DMS153 treated with DMSO at 0.1 percent for 48 hours (cell line): ENCODE data around the gene SCNN1A.

Experiments
- DNase-seq: peaks from one replicate; lab custom pipeline; 2025; ENCODE audit not compliant: unreplicated experiment; lab: John Stamatoyannopoulos, UW

SCNN1A gene

DNA sequence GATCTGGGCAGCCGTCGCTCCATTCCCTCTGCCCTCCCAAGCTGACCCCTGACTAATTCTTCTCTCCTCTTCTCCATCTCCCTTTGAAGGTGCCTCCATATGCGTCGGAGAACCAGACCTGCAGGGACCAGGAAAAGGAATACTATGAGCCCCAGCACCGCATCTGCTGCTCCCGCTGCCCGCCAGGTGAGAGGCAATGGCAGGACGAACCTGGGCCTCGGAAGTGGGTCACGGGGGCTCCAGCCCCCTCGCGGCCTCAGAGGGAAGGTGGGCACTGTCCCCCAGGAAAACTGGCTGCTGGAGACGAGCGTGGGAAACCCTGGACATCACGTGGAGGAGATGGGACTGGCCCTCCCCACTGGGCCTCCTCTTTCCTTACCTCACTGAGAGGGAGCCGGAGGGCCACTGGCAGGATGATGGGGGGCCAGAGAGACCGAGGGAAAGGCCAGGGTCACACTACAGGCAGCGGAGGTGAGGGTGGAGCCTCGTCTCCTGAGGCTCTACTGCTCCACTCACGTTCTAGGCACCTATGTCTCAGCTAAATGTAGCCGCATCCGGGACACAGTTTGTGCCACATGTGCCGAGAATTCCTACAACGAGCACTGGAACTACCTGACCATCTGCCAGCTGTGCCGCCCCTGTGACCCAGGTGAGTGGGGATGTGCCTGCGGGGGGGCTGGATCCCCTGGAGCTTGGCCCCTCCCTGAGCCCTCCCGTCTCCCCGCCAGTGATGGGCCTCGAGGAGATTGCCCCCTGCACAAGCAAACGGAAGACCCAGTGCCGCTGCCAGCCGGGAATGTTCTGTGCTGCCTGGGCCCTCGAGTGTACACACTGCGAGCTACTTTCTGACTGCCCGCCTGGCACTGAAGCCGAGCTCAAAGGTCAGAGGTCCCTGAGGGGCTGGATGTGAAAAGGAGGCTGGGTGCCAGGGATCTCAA lies 9.4 kb upstream of the SCNN1A start:
- DNase-seq, result no peak

DNA sequence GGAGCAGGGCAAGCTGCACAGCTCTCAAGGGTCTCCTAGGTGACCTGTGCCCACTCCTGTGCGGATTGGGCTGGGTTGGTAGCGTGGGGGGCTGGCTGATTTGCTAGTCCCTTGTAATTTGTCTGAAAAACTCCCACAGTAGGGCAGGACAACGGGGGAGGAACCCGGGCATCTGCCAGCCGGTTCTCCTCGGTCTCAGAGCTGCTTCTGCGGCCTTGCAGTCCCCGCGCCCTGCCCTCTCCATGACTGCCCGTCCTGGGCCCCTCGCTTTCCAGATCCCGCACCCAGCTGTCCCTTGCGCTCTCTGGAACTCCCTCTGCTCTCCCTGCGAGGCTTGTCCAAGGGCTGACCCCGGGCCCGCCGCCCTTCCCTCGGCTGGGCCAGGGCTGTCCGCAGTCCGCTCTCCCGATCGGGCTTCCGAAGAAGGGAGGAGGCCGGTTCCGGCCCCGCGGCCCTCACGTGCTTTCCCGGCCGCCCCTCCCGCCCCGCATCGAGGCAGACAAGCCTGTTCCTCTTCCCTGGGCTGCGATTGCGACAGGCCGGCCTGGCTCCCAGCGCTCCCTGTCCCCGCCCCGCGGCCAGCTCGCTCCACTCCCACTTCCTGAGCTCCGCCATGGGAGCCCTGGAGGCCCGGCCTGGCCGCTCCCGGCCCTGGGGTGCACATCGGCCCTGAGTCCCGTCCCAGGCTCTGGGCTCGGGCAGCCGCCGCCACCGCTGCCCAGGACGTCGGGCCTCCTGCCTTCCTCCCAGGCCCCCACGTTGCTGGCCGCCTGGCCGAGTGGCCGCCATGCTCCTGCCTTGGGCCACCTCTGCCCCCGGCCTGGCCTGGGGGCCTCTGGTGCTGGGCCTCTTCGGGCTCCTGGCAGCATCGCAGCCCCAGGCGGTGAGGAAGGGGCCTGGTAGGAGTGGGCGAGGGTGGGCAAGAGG lies 8.5 kb upstream of the SCNN1A start, which contains the start of gene LTBR:
TSS of gene LTBR (plus strand) at position 591 of the 927 bp plus-strand sequence. CDS start at position 788, 197 bp downstream.
- peak; percentile 80 for DNase-seq

DNA sequence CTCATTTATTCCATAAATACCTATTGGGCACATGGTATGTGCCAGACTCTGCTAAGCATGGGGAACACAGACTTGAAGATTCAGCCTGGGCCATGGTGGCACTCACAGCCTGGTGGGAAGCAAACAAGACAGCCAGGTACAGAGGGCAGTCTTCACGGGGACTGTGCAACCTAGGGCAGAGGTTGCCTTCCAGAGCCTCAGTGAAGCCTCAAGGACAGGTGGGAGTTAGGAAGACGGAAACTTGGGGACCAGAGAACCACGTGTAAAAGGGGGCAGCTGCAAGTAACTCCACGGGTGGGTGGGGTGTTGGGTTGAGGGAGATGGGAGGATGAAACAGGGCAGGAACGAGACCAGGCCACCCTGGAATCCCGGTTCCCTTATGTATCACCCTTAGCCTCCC lies 7.6 kb upstream of the SCNN1A start:
- no peak for DNase-seq

DNA sequence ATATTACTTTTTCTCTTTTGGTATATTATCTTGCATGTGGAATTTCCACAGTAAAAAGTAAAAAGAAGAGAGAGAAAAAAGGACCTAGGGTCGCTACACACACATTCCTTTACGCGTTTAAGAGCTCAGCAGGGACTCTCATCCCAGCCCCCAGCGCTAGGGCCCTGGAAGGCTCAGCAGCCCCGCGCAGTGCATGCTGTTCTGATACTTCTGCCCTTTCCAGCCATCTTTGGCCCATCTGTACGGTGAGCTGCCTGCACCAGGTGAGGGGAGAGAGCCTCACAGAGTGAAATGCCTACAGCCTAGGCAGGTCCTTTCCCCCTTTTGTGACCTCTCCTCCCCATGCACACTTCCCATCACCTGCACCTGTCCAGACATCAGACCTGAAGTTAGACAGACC lies 7.0 kb upstream of the SCNN1A start:
- no peak for DNase-seq

DNA sequence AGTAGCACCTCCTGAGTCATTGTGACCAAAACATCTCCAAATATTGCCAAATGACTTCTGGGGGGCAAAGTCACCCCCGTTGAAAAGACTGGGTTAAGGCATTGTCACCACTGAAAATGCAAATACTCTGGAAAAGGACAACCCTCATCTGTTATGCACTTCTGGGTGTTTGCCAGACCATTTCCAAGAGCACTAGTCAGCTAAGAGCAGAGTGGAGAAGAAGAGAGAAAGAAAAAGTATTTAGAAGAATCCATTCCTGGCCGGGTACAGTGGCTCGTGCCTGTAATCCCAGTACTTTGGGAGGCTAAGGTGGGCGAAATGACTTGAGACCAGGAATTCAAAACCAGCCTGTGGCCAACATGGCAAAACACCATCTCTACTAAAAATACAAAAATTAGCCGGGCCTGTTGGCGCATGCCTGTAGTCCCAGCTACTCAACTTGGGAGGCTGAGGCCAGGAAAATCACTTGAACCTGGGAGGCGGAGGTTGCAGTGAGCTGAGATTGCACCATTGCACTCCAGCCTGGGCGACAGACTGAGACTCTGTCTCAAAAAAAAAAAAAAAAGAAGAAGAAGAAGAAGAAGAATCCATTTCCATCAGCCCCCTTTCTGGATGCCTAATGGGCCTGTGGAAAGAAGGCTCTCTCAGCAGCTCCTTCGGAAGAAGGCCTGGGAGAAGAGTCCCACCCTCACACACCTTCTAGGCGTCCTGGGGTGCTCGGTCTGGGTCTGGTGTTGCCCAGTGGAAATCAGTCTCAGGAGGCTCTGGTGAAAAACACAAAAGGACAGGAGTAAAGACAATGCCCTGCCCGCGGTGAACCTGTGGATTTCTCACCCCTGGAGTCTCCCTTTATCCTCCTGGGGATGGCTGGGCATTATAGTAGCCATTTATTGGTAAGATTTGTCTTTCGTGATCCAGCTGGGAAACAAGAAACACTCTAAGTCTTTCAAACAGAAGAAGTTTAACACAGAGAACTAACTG lies 5.1 kb upstream of the SCNN1A start:
- no peak for DNase-seq

DNA sequence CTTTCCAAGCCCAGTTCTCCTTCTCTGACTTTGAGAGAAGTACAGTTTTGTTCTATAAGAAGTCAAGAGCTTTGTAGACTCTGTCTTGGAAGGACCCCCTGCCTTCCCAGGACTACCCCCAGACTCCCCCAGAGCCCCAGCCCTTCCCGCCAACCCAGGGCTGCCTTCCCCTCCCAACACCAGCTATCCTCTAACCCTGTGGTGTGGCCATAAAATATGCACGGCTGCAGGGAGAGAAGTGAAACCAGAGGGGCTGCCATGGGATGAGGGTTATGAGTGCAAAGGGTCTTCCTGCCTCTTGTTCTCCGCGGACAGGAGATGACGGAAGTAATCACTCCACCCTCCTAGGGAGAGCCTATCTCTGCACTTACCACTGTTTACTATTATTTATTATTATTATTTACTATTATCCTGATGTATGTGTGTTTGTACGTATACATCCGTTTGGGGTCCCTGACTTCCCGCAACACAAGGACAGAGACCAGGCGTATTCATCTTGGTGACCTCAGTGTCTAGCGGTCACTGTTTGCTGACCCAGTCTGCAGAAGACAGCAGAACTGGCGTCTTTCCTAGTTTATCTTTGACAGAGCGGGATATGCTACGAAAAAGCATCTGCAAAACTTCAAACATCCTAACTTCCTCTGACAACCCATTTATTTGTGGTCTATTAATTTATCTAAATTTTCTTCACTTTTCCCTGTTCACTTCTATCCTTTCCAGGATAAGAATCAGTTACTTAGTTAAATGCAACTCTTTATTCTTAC lies 3.5 kb upstream of the SCNN1A start:
- no peak for DNase-seq

DNA sequence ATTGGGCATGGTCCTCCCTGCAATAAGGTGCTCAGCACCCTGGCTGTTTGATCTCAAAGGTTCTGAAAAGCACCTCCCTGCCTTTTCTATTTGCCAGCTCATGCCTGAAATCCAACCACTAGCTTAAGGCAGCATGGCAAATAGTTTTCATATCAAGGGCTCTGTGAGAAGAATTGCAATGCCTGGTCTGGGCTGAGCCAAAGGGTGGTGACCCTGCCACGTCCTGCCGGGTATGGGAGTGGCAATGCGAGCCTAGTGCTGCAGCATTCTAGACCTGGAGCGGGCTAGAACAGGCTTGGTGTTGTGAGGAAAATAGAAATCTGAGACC lies 2.3 kb upstream of the SCNN1A start:
- no peak for DNase-seq

DNA sequence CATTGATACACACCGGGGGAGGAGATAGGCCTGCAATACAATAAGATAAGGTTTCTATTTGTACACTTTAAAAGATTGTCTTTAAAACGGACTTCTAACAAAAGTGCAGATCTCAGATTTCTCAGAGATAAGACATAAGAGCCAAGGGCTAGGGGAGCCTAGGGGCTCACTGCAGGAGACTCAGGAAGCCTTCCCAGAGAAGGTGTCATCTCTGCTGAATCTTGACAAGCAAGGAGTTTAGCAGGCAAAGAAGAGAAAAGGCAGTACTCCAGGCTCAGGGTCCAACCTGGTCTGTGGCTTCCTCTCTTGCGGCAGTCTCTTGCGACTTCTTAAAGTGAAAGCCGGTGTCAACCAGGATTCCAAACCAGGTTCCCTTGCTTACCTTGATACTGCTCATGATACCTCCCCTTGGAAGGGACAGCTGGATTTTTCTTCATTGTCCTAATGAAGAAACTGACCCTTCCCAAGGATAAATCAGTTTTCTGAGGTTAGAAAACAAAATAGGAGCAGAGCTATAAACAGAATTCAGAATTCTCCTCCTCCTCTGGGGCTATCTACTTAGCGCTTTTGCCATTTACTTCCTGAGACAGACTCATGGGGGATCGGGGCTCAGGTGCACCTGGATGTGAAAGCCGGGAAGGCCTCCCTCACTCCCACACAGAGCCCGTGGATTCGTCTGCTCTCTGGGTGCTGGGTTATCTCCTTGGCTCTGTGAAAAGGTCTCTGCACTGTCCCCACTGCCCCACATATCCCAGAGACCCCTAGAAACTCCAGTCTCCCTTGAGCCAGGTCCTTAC lies 1.7 kb upstream of the SCNN1A start:
- no peak for DNase-seq

DNA sequence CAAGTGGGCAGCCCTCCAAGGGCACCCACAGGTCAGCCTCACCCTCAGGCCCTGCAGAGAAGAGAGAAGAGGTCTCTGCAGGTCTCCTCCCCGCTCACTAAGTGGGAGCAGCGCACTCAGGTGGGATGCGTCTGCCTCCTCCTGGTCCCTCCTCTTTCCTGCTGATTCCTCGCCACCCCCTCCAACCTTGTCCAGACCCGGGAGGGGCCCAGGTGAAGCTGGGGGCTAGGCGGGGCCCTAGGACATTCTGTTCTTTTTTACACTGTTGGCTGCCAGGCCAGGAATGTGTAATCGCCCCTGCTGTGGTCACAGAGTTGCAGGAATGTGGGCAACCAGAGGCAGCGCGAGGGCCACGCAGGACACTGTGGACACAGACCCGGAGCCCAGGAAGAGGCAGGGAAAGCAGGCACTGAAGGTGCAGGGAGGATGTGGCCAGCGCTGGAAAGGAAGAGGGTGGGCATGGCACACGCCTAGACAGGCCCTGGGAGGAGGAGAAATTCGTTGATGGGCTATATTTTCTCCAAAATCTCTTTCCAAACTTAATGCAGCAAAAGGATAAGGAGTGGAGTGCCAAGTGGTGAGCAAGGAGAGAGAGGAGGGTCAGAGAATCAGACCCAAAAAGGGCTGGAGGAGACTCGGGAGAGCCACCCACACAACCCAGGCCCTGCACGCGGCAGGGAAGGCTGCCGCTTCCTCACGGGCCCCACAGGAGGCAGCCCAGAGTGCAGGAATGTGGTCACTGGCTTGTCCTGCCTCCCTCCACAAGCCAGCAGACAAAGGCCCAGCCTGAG lies 911 bp upstream of the SCNN1A start:
- no peak for DNase-seq

DNA sequence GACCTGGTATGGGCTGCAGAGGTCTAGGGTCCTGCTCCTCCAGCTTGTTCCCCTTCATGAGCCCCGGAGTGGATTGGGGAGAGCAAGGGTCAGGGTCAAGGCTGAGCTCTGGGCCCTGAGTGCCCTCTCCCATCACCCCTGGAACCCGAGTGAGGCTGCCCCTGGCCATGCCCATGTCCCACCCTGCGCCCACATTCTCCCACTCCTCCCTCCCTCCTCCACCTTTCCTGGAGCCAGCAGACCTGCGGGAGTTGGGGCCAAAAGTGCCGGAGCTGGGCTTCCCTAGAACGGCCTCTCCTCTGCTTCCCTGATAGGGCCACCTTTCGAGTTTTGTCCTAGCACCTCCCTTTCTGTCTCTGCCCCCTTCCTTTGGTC lies 590 bp downstream of the SCNN1A start:
- DNase-seq, result no peak

DNA sequence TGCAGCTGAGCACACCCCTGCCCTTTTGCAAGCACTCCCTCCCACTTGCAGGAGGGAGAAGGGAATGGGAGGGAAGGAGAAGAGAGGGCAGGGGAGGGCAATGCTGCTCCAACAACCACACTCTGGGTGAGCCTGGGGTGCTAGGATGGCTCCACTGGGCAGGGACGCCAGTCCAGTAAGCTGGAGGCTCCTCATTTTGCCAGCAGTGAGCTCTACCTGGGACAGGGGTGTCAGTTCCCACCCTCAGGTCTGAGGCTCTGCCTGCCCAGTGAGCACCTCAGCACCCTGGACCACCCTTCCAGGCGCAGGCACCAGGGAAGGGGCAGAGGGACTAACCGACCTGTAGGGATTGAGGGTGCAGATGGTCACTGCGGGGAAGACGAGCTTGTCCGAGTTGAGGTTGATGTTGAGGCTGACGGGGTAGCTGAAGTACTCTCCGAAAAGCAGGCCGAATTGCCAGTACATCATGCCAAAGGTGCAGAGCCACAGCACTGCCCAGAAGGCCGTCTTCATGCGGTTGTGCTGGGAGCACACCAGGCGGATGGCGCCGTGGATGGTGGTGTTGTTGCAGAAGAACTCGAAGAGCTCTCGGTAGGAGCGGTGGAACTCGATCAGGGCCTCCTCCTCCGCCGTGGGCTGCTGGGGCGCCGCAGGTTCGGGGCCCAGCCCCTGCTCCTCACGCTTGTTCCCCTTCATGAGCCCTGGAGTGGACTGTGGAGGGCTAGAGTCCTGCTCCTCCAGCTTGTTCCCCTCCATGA lies 1.2 kb downstream of the SCNN1A start:
- no peak for DNase-seq

DNA sequence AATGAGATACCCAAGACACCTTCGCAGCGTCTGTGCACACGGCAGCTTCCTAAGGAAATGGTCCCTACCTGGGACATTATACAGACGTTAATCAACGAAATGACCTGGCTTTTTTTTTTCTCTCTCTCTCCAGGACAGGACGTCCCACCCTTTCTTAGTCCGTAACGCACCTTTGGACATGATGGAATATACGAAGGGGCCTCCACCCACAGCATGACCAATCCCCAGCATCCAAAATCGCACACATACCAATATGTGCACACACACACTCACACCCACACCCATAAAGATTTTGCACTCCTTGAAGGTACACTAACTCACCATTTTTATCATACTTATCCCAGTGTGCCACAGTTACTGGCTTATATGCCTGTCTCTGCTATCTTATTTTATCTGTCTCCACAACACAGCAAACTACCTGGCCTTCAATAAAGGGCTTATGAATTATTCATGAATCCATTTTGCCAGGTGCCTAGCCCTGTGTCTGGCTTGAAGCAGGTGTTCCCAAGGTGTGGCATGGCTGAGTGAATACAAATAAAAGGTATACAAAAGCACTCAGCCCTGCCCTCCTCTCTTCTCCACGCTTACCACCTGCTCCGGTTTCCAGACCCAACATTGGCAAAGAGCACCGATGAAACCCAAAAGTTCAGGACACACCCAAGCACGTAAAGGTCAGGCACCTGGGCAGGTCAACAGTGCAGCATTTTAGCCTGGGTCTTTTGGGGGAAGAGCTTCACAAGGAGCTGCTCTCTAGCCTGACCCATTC lies 2.2 kb downstream of the SCNN1A start:
- peak; percentile 89 for DNase-seq

DNA sequence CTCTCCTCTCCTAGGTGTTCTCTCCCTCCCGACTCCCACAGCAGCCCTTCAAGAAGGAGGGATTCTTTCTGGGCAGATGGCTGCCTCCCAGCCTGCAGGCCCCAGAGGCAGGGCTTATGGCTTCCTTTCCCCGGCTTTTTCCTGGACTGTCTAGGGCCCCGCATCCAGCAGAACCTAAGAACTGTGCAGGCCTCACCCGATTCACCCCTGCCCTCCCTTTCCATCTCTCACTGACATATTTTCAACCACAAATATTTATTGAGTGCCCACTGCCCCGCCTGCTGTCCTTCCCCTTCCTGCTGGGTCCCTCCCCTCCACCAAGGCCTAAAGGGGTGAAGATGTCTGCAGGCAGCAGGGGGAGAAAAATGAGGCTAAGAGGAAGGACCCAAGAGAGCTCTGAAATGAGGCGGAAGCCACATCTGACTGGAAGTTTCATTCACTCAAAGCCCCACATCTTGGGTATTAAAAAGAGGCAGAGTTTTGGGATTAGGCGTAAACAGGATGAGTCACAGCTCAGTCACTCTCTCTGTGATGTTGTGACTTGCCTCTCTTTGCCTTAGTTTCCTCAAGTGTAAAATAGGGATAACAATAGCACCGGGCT lies 2.9 kb downstream of the SCNN1A start:
- peak; percentile 60 for DNase-seq

DNA sequence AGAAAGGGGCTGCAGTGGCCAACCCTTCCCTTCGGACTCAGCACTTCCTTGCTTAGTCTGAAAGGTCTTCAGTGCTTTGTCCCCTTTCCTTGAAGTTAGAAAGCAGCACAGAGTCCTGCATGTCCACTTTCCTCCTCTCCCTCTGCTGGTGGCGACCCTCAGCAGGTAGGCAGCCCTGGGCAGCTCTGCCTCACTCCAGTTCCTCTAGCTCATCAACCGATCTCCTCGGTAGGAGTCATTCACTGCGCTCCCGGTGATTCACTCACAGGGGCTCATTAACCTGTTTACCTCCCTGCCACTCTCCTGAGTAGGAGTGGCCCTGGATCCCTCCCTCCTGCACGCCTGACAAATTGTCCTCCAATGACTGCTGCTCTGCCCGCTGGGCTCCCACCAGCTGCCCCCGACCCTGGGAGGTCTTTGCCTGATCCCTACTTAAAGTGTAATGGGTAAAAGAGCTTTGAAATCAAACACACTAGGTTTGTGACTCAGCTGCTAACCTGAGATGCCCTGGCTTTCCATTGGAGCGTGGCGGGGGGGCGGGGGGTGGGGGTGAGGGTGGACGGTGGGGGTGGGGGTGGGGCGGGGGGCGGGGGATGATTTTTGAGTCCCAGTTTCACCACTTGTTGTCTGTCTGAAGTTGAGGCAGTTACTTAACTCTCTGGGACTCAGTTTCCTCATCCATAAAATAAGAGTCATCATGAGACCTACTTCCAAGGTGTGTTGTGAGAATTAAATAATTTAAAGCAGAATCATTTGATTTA lies 4.2 kb downstream of the SCNN1A start:
- DNase-seq, result peak; percentile 94

DNA sequence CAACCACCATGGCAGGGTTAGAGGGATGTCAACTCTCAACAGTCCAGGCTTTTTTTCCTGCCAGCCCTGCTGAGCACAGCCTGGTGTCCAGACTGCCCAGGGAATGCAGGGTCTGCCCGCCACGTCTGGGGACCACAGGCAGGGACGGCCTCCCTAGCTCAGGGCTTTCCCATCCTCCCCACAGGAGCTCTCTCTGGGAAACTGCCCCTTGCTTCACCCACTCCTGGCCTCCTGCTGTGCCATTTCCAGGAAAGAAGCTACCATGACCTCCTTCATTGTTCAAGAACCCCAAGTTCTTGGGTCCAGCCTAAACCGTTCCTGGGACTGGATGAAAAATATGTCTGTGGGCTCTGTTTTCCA lies 4.8 kb downstream of the SCNN1A start:
- no peak for DNase-seq
